NCI-H2081 (cell line): ENCODE results near the gene SOX8.
A peak's percentile ranks its signal among the peaks of the same experiment; 100 is the strongest.

Source experiments
- DNase-seq, 2 experiments: peaks; one replicate each; lab custom pipeline; 2025; lab: John Stamatoyannopoulos, UW

The SOX8 gene

DNA sequence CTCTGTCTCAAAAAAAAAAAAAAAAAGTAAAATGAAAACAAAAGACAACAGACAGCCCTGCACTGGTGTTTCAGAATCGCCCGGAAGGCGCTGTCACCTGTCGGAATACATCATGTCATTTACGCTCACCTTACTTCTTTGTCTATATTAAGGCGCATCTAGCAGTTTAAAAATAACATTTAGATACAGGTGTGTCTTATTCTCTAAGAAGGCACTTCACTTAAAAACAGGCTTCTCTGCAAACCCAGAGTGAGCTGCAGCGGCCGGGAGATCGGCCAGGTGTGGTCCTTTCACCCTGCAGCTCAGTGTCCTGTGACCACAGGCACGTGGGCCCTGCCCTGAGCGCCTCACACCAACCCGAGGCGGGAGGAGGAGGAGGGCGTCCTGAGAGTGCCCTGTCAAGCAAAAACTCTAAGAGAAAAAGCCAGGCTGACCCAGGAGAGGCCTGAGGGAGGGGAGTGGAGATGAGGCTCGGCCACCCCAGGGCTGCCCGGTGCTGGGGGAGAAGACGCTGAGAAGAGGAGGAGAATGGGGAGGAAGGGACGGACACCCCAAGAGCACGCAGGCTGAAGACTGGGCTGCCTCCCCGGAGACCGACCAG lies 7.5 kb upstream of the SOX8 start:
- DNase-seq, result no peak

DNA sequence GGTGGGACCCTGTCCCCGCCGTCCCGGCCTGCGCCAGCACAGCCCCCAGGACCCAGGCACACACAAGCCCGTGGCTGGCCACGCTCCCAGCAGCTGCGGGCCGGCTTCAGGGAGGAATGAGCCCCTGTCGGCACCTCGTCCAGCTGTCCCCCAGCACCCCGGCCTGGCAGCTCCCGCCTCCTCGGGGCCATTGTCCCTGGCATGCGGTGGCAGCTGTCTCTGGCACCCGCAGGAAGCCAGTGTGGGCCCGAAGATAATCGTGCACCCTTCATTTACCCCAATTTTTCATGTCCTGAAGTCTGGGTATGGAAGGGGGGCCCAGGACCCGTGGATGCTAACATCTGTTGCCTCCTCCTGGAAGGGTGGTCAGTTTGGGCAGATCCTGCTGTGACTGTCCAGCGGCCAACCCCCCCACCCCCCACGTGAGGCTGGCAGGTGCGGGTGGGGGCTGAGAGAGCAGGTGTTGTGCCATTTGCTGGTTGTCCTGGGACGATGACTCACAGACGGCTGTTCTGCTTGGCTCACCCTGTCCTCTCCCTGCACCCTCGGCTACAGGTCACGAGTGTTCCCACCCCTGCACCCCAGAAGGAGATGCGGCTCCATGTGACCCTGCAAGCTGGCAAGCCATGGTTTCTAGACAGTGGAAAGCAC lies 6.8 kb upstream of the SOX8 start:
- no peak for DNase-seq

DNA sequence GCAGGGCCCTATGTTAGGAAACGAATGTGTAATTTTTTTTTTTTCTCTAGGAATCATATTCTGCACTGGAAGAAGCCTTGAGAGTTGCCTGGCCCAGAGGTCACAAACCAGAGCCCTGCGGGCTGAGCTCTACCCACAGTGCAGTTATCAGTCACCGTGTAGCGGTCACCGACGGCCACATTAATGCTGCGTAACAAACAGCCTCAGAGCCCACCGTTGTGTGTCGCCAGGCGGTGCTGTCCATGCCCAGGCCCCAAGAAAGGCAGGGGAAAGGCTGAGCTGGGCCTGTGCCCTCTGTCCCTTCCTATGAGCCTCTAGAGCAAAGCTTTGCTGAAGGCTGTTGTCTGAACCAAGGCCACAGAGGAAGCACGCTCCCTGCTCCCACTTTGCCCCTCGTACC lies 6.3 kb upstream of the SOX8 start:
- no peak for DNase-seq

DNA sequence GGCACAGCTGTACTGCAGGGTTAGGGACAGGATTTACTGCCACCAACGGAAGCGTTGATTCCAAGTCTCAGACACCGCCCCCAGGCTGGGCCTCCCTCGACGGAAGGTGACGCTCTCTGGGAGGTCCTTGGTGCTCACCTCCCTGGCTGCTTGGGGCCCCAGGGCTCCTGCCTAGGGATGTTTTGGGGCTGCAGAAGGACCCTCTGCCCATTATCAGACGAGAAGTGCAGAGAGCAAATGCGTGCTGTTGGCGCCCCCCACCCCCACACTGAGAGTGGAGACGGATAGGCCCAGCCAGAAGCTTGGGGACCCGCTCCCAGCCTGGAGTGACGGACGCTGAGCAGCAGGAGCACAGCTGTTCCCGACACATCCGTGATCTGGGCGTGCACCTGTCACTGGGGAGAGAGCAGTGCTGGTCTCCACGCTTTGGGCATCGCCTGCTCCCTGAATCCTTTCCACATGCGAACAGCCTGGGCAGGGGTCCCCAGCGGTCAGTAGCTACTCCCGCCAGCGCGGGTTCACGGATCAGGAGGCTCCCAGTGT lies 5.1 kb upstream of the SOX8 start:
- no peak for DNase-seq

DNA sequence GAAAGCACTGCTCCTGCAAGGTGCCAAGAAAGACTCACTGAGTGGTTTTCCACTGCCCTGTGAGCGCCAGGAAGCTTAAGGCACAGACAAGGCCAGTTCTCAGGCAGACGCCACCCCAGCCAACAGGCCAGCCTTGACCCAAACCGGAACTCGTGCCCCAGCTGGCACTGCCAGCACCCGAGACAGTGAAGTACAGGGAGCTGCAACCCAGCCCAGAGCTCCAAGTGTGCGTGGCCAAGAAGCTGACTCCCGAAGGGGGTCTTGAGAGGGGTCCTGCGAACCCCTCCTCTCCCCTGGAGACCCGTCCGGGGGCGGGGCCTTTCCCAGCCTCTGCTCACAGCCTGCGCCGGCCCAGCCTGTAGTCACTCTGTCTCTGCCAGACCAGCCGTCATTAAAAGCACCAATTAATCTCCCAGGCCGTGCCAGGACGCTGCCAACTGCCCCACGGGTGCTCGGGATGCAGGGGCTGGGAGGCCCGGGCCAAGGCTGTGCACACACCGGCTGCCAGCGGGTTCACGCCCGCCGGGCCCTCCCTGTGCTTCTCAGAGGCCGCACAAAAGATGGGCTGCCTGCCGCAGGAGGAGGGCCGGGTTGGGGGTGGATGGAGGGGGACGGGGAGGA lies 4.4 kb upstream of the SOX8 start:
- no peak for DNase-seq

DNA sequence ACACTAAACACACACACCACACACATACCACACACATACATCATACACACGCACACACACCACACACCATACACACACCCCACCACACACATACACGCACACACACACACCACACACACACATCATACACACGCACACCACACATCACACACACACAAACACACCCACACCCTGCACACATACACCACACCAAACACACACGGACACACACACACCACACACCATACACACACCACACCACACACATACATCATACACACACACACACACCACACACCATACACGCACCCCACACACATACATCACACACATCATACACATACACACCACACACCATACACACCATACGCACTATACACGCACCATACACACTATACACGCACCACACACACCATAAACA lies 3.7 kb upstream of the SOX8 start:
- no peak for DNase-seq

DNA sequence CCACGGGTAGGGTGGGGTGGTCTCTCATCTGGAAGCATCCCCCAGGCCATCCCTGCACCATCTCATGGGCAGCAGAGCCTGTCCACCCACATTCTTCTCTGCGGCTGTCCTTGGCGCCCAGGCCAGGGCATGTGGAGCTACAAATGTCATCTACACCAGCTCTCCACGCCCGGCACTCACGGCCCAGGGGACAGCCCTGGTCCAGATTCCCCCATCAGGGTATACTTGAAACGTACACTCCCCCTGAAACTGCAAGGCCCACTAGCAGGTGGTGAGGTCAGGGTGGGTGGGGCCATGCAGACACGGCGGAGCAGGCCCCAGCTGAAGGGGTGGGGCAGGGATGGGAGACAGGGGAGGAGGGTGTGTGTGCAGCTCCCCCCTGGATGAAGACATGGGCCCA lies 3.2 kb upstream of the SOX8 start:
- no peak for DNase-seq

DNA sequence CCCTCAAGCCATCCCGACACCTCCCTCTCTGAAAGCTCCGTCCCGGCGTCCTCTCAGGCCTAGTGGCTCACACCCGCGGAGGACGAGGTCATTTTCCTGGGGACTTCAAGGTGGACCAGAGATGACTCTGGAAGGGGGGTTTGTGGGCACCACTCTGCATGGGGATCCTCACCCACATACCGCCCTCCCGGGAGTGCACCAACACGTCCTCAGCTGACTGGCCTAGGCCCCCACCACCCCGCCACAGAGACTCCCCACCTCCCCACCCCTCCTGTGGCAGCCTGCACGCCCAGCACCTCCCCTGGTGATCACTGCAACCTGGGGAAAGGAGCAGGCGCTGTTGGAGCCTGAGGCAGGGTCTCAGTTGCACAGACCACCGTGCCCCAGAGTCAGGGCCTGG lies 2.4 kb upstream of the SOX8 start:
- DNase-seq, result no peak

DNA sequence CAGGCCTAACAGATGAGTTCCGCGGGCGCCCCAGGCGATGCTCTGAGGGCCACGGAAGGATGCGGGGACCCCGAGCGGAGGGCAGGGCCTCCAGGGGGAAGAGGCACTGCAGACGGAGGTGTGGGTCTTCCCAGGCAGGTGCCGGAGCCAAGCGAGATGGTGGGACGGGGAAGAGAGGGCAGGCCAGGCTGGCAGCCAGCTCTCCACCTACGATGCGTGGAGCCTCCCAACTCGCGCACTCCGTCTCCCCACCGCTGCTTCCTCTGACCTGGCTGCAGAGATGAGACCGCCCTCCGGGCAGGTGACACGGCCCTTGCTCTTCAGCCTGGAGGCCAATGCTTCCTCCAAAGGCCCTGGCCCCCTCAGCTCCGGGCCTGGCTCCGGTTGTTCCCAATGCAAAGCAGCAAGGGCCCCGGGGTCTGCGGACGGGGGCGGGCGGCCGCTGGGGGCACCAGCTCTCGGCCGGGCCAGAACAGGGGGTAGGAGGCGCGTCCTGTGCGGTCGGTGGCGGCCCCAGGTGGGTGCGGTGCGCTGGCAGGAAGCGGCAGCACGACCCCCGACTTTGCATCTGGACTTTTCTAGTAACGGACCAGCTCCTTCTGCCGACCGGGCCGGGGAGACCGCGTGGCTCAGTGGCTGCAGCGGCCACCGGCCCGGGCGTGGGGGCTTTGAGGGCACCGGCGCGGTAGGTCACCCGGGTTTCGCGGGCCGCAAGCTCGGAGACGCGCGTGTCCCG lies 1.5 kb upstream of the SOX8 start:
- DNase-seq, result no peak

DNA sequence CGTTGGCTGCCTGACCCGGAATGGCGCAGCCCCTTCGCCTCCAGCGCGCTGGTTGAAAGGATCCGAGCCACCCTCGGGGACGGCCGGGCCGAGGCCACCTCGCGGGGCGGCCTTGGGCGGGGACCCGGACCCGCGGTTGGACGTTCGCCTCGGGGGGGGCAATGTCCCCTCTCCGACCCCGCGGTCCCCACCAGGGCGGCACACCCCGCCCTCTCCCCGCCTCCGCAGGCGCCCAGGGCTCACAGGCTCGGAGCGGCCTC lies 1.0 kb upstream of the SOX8 start:
- no peak for DNase-seq

DNA sequence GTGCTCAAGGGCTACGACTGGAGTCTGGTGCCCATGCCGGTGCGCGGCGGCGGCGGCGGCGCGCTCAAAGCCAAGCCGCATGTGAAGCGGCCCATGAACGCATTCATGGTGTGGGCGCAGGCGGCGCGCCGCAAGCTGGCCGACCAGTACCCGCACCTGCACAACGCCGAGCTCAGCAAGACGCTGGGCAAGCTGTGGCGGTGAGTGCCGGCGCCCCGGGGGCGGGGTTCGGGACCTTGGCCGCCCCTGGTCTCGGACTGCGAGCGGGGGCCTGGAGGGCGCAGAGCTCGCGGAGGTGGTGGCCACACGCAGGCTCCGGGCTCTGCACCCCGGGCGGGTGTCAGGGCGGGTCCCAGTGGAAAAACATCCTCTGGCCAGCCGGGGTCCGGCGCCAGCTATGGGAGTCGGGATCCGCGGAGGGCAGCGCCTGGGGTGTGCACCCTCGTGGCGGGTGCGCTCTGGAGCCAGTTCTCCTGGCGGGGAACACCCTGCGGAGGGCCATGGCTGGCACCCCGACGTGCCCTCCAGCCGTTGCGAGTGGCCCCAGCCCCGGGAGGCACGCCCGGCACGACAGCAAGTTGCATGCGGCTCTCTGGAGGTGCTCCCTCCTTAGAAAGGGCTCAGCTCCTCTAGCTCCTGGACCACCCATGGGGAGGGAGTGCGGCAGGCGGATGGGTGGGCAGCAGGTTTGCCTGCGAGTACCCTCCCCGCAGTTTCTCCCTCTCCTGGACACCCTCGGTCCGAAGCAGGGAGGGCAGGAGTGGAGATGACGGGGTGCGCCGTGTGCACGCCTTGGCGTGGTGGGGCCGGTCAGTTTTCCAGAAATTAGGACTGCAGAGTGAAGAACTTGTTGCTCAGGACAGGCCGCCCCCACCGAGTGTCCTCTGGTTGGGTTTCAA lies 824 bp downstream of the SOX8 start:
- no peak for DNase-seq

DNA sequence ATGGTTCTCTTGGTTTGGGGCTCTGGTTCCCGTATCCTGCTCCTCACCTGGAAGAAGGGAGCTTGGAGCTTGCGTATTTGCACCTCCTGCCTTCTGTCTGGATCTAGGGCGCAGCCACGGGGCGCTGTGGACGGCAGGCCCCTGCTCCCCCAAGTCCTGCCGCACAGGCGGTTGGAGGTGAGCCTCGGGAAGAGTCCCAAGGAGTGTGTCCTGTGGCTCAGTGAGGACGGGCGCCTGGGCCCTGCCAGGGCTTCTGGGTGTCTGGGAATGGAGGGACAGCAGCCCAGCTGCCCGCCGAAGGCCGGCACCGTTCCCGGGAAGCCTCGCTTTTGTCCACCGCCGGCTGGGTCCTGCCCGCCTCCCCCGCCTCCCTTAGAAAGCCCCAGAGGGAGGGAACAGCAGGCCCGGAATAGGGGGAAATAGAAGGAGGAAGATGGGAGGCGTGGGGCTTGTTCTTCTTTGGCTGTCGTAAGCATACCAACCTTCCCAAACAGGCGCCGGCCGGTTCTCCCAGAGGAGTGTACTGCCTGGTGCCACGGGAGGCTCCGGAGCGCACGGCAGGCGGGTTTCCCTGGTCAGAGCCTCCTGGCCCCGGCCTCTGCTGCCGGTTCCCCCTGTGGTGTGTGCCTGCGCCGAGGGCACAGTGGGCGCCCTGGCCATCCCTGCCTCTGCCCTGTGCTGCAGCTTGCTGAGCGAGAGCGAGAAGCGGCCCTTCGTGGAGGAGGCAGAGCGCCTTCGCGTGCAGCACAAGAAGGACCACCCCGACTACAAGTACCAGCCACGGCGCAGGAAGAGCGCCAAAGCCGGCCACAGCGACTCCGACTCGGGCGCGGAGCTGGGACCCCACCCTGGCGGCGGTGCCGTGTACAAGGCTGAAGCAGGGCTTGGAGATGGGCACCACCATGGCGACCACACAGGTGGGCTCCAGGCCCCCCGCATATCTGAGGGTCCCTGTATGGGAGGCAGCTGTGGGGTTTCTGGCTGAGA lies 1.8 kb downstream of the SOX8 start:
- DNase-seq, result no peak

DNA sequence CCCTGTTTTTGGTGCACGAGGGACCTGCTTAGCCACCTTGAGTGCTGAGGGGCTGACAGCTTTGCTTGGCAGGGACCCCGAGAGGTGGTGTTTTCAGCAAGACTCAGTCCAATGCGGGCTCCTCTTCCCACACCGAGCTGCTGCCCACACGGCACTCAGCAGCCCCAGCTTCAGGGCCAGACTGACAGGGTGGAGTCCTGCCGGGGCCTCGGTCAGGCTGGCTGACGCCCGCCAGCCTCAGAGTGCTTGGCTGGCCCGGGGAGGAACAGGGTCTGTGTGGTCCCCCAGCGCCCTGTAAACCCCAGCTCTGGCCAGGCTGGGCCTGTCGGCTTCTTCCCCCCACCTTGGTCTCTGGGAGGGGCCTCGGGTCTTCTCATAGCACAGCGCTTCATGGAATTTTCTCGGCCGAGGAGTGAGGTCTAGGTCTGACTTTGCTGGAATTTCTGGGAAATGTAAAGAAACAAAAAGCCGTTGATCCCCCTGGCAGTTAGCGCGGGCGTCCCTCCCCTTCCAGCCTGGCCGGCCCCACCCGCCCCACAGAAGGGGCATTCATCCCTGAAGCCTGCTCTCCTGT lies 2.6 kb downstream of the SOX8 start:
- no peak for DNase-seq

DNA sequence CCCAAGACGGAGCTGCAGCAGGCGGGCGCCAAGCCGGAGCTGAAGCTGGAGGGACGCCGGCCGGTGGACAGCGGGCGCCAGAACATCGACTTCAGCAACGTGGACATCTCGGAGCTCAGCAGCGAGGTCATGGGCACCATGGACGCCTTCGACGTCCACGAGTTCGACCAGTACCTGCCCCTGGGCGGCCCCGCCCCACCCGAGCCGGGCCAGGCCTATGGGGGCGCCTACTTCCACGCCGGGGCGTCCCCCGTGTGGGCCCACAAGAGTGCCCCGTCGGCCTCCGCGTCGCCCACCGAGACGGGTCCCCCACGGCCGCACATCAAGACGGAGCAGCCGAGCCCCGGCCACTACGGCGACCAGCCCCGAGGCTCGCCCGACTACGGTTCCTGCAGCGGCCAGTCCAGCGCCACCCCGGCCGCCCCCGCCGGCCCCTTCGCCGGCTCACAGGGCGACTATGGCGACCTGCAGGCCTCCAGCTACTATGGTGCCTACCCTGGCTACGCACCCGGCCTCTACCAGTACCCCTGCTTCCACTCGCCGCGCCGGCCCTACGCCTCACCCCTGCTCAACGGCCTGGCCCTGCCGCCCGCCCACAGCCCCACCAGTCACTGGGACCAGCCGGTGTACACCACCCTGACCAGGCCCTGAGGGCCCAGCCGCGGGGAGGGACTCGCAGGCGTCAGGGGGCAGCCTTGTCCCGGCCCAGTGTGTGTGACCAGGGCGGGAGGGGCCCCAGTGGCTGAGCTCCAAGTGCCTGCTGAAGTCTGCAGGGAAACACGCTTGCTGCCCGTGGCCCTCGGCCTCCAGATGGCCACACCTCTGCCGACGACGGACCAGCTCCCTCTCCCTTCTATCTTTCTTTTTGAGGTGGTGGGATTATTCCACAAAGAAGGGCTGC lies 3.4 kb downstream of the SOX8 start:
- DNase-seq, result no peak

DNA sequence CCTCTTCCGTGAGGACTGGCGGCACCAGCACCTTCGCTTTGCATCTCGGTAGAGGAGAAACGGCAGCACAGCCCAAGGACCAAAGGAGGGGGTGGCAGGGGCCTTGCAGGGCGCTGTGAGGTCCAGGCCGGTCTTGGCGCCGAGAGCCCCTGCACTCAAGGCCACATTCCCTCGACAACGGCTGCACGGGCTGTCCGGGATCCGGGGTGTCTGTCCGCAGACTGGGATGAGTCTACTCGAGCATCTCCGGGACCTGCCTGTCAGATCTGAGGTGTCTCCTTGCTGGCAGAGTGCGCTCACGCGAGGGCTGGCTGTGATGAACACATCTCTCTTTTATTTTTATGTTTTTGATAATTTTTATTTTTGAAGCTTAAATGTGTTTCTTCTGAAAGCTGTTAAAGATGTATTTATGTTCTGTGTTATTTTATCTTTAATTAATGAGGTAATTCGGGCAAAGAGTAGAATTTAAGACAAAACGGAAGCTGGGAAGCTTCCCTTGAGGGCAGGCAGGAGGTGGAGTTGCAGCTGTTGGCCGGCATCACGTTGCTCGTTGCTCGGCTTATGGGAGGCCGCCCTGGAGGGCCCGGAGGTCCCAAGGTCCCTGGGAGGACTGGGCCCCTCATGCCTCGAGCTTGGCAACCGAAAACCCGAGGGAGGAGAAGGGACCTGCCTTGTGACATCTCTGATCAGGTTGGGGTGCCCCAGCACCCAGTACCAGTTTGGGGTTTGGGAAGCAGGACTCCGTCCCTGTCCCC lies 4.3 kb downstream of the SOX8 start:
- DNase-seq, result no peak

DNA sequence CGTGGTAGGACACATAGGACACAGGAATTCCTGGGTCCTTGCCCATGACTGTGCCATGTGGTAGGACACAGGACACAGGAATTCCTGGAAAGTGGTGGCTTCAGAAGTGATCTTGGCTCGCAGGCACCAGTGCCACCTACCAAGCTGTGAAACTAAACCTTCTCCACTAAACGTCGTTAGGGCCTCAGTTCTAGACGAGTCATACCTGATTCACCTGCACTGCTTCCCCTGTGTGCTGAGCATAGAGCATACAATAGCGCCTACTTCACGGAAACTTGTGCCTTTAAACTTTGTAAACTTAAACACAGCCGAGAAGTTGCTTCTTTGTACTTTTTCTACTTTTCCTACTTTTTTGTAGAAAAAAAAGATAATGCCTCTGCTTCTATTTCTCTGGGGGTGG lies 4.8 kb downstream of the SOX8 start:
- DNase-seq, result no peak

DNA sequence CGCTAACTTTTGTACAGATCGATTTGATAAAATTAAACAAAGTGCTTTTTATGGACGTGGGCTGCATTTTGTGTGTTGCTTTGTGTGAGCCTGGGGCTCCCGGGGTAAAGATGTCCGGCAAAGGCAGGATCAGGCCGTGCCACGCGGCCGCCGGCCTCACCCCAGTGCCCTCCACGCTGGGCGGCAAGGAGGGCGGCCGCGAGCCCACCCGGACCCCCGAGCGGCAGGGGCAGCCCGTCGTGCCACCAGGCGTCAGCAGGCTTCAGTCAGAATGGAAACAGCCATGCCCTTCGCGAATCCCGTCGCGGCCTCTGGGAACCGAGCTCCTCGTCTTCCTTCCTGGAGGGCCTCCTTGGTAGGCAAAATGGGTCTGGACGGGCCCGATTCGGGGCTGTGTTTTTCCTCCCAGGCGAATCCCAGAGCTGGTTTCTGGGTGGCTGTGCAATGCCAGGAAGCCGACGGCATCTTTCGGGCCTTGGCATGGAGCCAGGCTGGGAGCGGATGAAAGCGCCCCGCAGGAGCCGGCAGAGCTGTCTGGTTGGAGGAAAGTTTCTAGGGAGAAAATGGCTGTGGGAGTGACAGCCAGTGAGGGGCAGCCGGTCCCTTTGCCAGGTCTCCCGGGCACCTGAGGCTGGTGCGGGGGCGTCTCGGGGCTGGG lies 5.5 kb downstream of the SOX8 start:
- peak in 1 of 2 experiments; percentile 12 for DNase-seq

DNA sequence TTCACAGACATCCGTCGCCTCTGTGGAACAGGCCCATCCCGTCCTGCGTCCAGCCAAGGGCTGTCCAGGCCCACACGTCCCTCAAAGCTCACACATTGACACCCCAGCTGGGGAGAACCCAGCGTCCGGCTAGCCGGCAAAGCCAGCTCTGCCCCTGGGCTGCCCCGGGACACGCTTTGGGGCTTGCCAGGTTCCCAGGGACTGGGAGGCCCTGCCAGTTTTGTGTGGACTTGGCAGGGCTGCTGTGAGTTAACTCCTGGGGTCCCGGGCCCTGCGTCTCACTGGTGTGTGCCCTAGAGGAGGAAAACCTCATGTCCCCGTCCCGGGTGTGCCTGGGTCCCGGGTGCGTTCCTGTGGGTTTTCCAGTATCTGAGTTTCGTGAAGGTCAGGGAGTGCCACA lies 6.3 kb downstream of the SOX8 start:
- no peak for DNase-seq
